Left ventricle myocardium superior (tissue), 1 donor: ENCODE data around the gene KLF13. TPM values are rescaled to one million over a fixed set of nuclear protein-coding genes. Genes with fewer than 3 reads are reported as not detected.

Source experiments
- ATAC-seq: fragments of 200-7000 bp; cut with Tn5 transposase; one replicate; pipeline ENCODE4 v1.9.1; 2020; ENCODE audit warnings: mild to moderate bottlenecking, moderate library complexity
- DNase-seq: peaks from one replicate; pipeline ENCODE4 v3.0.0-alpha.2; 2020
- intact Hi-C: fragments of 100-400 bp; cut with micrococcal nuclease; formaldehyde crosslinking; loops from one replicate; pipeline ENCODE4 v1.11.0; 2022
- total RNA-seq: library from RNA; stranded (reverse); fragmentation: NEBNext Ultra II Directional; extraction: Animal tissue kit (Norgen Biotek cat#: 25700); gene quantifications from one replicate; pipeline ENCODE4 v1.2.1, GENCODE V29; 2021
- donor health status: DM: no; HTN: yes; CAD: no; lungs with severe emphysema.

KLF13 gene
- total RNA-seq, 1 donor from 2014 or later, result 85.3 TPM

- no peak for DNase-seq
- intact Hi-C loops, result loop anchor here (5.0 to 10.0 kb wide), 2 partner anchors 111 to 156 kb away; no protein-coding TSS in a partner anchor
Measured at GRCh38 chr15:31328428-31328968, 1.9 kb downstream of the KLF13 start.

DNA sequence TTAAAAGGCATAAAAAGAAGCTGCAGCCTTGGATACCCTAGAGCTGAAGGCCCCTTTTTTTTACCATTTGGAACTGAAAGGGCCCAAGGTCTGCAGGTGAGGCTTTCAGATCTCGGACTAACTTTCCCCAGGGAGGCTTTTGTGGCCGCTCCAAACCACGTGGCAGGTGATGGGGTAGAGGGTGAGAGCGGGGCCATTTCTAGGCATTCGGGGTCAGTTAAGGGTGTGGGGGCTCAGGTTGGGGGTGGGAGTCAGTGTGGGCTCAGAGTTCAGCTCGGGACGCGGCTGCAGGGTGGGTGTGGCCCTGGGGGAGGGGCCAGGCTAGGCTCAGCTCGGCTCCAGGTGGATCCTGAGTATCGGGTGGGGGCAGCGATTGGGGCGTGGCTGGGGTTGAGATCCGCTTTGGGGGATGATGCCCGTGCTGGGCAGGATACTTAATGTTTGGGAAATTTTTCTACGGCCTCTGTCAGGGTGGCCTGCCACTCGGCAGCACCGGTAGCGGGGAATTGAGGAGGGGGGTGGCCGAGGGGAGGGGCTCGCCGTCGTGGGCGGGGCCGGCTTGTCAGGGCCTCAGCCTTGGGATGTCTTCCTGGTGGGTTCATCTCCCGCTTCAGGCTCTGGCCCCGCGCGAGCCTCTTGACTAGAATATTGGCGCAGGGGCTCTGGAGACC, 2.5 kb downstream of the KLF13 start:
- intact Hi-C loops, result loop anchor here (5.0 to 10.0 kb wide), 2 partner anchors 112 to 156 kb away; no protein-coding TSS in a partner anchor
- DNase-seq, result no peak
- ATAC-seq, result no peak

More at GRCh38 chr15:31328428-31328968, 1.9 kb downstream of the KLF13 start:
- ATAC-seq, result no peak

GRCh38 chr15:31329640-31330010, 3.0 kb downstream of the KLF13 start:
- no peak for DNase-seq
- intact Hi-C loops, result loop anchor here (5.0 to 10.0 kb wide), 3 partner anchors 65 to 155 kb away; no protein-coding TSS in a partner anchor
- no peak for ATAC-seq

GRCh38 chr15:31330111-31330785, 3.6 kb downstream of the KLF13 start:
- intact Hi-C loops, result loop anchor here (10.0 kb wide), 1 partner anchor 65 kb away; no protein-coding TSS in a partner anchor
- no peak for ATAC-seq
- DNase-seq, result no peak

DNA sequence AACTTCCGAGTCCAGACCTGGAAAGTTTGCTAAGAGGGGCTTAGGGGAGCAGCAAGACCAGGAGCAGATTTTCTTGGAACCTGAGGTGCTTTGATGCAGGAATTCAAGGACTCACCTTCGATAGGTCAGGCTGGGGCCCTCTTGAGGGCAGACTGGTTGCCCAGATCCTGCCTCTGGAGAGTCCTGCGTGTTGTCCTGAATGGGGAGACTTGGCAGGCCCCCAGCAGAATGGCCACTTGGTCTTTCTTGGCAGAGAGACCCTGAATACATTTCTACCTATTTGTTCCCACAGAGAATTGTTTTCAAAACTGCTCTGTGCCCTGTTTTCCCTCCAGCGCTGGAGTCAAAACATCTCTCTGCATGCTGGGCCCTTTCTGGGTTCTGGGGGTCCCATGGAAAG, 4.2 kb downstream of the KLF13 start:
- DNase-seq (peak; percentile 77), ATAC-seq (no peak)
- intact Hi-C loops, result loop anchor here (10.0 kb wide), 1 partner anchor 64 kb away; no protein-coding TSS in a partner anchor

DNA sequence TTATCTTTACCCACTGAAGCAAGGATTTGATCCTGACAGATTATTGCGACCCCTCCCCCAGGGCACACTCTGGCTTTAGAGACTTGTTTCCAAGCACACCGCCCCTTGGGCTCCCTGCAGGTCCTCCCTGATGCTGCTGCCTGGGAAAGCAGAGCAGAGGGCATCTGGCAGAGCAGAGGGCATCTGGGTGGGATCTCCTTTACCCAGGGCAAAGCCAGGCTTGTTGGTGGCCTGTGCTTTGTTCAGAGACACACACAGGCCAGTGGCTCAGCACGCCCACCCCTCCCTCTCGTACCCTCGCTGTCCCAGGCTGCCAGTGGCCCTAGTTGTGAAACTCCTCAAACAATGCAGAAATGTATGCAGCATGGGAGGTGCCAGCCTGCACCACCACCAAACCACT, 4.8 kb downstream of the KLF13 start:
- ATAC-seq, result no peak
- DNase-seq, result no peak
- intact Hi-C loops, result loop anchor here (10.0 kb wide), 1 partner anchor 63 kb away; no protein-coding TSS in a partner anchor

DNA sequence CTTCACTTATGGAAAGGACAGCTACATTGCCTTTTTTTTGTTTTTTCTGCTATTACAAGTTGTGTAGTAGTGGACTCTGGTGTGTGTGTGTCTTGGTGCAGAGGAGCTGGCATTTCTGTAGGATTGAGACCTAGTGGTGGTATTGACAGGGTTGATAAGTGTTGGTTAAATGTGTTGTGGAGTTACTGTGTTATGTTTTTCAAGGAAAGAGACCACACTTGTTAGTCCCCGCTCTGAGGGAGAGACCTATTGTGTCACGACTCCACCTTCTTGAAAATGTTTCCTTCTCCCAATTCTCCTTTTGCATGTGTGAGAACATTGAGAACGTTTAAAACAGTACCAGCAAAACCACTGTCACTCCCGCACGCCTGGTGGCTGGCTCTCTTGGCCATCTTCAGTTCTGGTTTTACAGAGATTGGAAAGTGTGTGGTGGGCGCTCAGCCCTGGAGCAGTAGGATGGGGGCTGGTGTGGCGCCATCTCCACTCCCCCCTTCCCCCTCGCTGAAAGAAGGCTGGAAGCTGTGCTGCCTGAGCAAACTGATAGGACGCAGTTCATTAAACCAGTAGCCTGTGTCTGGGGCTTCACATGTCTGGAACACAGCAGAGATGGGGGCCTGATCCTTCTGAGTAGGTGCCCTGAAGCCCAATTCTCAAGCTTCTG, 5.5 kb downstream of the KLF13 start:
- DNase-seq (no peak), ATAC-seq (no peak)
- intact Hi-C loops, result loop anchor here (10.0 kb wide), 1 partner anchor 63 kb away; no protein-coding TSS in a partner anchor

- intact Hi-C loops, result loop anchor here (10.0 kb wide), 1 partner anchor 62 kb away; no protein-coding TSS in a partner anchor
- ATAC-seq (no peak), DNase-seq (no peak)
Measured at GRCh38 chr15:31332681-31333071, 6.0 kb downstream of the KLF13 start.

DNA sequence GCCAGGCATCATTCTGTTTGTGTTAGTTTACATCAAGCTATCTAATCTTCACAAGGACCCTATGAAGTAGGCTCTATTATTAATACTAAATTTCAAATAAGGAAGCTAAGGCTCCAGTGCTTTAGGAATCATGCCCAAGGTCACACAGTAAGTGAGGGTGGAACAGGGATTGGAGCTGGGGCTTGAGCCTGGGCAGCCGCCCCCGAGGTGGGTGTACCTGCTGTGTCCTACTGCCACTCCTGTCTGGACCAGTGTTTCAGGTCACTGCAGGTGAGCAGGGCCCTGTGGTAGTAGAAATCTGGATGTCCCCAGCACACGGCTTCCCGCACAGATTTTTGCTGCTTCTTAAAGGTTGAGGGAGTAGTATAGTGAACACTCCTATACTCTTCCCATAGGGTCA, 6.5 kb downstream of the KLF13 start:
- intact Hi-C loops, result loop anchor here (10.0 kb wide), 1 partner anchor 62 kb away; no protein-coding TSS in a partner anchor
- DNase-seq, result no peak
- ATAC-seq, result peak; percentile 1

DNA sequence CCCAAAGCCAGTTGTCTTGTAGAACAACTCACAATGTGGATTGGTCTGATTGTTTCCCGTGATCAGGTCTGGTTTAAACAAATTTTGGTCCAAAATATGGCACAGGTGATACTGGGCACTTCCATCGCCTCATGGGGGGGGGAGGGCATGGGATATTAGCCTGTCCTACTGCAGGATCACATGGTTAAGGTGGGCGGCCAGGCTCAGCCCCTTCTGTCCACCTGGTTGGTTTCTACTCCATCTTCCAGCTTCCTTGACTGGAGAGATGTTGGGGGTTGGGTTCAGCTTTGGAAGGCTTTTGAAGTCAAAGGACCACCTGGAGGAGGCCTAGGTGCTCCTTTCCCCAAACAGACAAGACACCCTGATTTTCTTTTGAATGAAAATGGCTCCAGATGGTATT, 7.2 kb downstream of the KLF13 start:
- intact Hi-C loops, result loop anchor here (10.0 kb wide), 1 partner anchor 61 kb away; no protein-coding TSS in a partner anchor
- DNase-seq, result no peak
- ATAC-seq, result no peak

- intact Hi-C loops, result loop anchor here (10.0 kb wide), 1 partner anchor 59 kb away; no protein-coding TSS in a partner anchor
- DNase-seq (peak; percentile 24), ATAC-seq (no peak)
Measured at GRCh38 chr15:31335989-31336592, 9.5 kb downstream of the KLF13 start.

- peak; percentile 29 for DNase-seq
- intact Hi-C loops, result loop anchor here (10.0 kb wide), 1 partner anchor 58 kb away; no protein-coding TSS in a partner anchor
- no peak for ATAC-seq
Measured at GRCh38 chr15:31336593-31337295, 10.1 kb downstream of the KLF13 start.

DNA sequence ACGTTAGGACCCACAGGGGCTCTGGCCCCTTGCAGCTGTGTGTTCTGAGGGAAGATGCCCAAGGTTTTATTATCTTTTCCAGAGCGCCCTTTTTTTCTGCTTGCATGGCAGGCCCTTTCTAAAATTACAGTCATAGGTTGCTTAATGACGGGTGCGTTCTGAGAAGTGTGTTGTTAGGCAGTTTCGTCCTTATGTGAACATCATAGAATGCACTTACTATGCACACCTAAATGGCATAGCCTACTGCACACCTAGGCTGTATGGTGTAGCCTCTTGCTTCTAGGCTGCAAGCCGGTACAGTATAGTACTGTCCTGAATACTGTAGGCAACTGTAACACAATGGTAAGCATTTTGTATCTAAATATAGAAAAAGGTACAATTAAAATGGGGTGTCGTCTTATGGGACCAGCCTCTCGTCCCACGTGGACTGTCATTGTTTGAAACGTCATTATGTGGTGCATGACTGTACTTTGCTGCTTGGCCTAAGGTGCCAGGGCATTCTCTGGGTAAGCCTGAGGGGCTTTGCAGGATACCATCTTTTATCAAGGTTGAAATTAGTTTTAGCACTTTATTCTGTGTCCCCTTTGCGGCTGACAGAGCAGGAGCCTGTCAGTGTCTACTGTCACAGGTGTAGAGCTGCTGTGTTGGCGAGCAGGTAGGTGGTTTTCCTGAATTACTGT, 10.9 kb downstream of the KLF13 start:
- DNase-seq (peak; percentile 2), ATAC-seq (no peak)
- intact Hi-C loops, result loop anchor here (10.0 kb wide), 1 partner anchor 57 kb away; no protein-coding TSS in a partner anchor

- ATAC-seq (peak; percentile 29), DNase-seq (peak; percentile 71)
- intact Hi-C loops, result loop anchor here (10.0 kb wide), 1 partner anchor 56 kb away; no protein-coding TSS in a partner anchor
Measured at GRCh38 chr15:31338318-31338878, 11.8 kb downstream of the KLF13 start.

GRCh38 chr15:31338879-31339557, 12.4 kb downstream of the KLF13 start:
- DNase-seq (peak; percentile 80), ATAC-seq (peak; percentile 63)
- intact Hi-C loops, result loop anchor here (10.0 kb wide), 1 partner anchor 56 kb away; no protein-coding TSS in a partner anchor

DNA sequence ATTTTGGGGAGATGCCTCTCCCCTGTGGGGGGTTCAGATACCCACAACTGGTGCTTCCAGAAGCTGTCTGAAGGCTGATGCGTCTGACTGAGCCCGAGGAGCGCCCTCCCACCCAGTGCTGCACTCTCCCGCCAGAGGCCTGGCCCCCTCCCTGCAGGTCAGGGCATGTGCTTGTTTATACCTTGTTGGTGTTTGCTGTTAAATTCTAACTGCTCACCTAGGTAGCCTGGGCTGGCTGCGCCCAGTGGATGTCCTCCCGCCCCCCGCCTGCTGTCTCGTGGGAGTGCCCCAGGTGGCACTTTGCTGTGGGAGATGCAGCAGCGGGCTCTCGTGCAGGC, 12.9 kb downstream of the KLF13 start:
- ATAC-seq (no peak), DNase-seq (no peak)
- intact Hi-C loops, result loop anchor here (10.0 kb wide), 1 partner anchor 55 kb away; no protein-coding TSS in a partner anchor

DNA sequence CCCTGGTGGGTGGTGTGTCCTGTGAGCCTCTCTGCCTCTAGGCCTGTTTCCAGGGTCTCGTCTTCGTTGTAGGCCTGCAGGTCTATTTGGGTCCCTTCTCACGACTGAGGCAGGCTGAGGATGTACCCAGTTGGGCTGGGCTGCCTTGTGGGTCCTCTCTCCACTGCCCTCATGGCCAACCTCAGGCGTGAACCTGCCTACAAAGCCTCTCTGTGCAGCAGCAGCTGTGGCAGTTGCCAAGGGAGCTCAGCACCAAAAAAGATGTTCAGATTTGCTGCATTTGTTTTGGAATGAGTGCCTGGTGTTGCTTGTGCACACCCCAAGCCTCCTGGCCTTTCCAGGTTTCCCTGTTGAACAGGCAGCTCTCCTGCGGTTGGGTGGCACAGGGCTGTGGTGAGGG, 13.4 kb downstream of the KLF13 start:
- intact Hi-C loops, result no loop called here
- DNase-seq, result no peak
- ATAC-seq, result no peak
